GM12878 (cell line): ENCODE measurements around the gene ANKRD13B. TPM values are rescaled to one million over a fixed set of nuclear protein-coding genes. Genes with fewer than 3 reads are reported as not detected.

Experiments
- BHLHE40 ChIP-seq, 2 experiments: fragments of 450-650 bp in 1 of 2; IDR thresholded peaks; 2 replicates each; pipeline ENCODE4 v1.6.1; 2011 to 2017; ENCODE audit warnings: low read depth in 2 of 2, borderline replicate concordance in 1 of 2, improper control_type of control experiment in 1 of 2, low read length in 1 of 2, mild to moderate bottlenecking in 1 of 2
- CBX3 ChIP-seq: fragments of 200-600 bp; sonication (generic); IDR thresholded peaks from 2 replicates; pipeline ENCODE4 v1.6.1; 2016; ENCODE audit warnings: low read depth, borderline replicate concordance
- CEBPB ChIP-seq, 2 experiments: fragments of 150-350 bp in 1 of 2; IDR thresholded peaks; 2 replicates each; pipeline ENCODE4 v1.6.1; 2012 to 2014; ENCODE audit warnings: low read depth in 2 of 2, low read length in 2 of 2, borderline replicate concordance in 1 of 2, inconsistent platforms in 1 of 2
- CTCF ChIP-seq, 3 experiments: IDR thresholded peaks in 2 of 3; conservative IDR thresholded peaks in 1 of 3; 2 replicates each; pipeline ENCODE4 v1.5.1; 2011; ENCODE audit warnings: low read depth in 3 of 3, low read length in 3 of 3, mild to moderate bottlenecking in 3 of 3, control low read depth in 2 of 3, moderate library complexity in 2 of 3, inconsistent platforms in 1 of 3, mixed read lengths in 1 of 3; ENCODE audit not compliant: control insufficient read depth in 2 of 3, insufficient read depth in 1 of 3; ENCODE audit errors: extremely low read depth in 1 of 3
- EGR1 ChIP-seq, 2 experiments: IDR thresholded peaks; 1 replicate in 1 of 2; 2 replicates in 1 of 2; pipeline ENCODE4 v1.6.1; 2011 to 2012; ENCODE audit warnings: low read depth in 2 of 2, low read length in 2 of 2, borderline replicate concordance in 1 of 2, mild to moderate bottlenecking in 1 of 2, moderate library complexity in 1 of 2
- FOS ChIP-seq: IDR thresholded peaks from 3 replicates; pipeline ENCODE4 v1.6.1; 2011; ENCODE audit warnings: borderline replicate concordance; ENCODE audit not compliant: insufficient read length; ENCODE audit errors: extremely low read depth
- FOXM1 ChIP-seq: IDR thresholded peaks from 2 replicates; pipeline ENCODE4 v1.6.1; 2012; ENCODE audit warnings: low read depth, mild to moderate bottlenecking, inconsistent platforms, low read length, moderate library complexity
- GABPA ChIP-seq: IDR thresholded peaks from 2 replicates; pipeline ENCODE4 v1.6.1; 2014; ENCODE audit warnings: antibody characterized with exemption, low read depth, mild to moderate bottlenecking, inconsistent platforms
- HDGF ChIP-seq: fragments of 450-650 bp; IDR thresholded peaks from 2 replicates; pipeline ENCODE4 v1.6.1; 2016; ENCODE audit warnings: antibody characterized with exemption
- IKZF1 ChIP-seq: fragments of 450-650 bp; conservative IDR thresholded peaks from 2 replicates; pipeline ENCODE4 v1.6.1; 2017; ENCODE audit warnings: antibody characterized with exemption, mild to moderate bottlenecking
- MTA2 ChIP-seq: fragments of 450-650 bp; IDR thresholded peaks from 2 replicates; pipeline ENCODE4 v1.6.1; 2016; ENCODE audit warnings: low read depth, mild to moderate bottlenecking, moderate library complexity
- NR2C1 ChIP-seq: fragments of 450-650 bp; IDR thresholded peaks from 2 replicates; pipeline ENCODE4 v1.6.1; 2017; ENCODE audit warnings: antibody characterized with exemption, mild to moderate bottlenecking, moderate library complexity
- PAX5 ChIP-seq: IDR thresholded peaks from 2 replicates; pipeline ENCODE4 v1.6.1; 2011; ENCODE audit warnings: low read depth, low read length, borderline replicate concordance
- SREBF1 ChIP-seq: IDR thresholded peaks from 2 replicates; pipeline ENCODE4 v1.6.1; 2012; ENCODE audit warnings: mild to moderate bottlenecking, low read length
- TCF7 ChIP-seq: IDR thresholded peaks from 2 replicates; pipeline ENCODE4 v1.6.1; 2014; ENCODE audit warnings: antibody characterized with exemption, borderline replicate concordance
- ZNF592 ChIP-seq: fragments of 450-650 bp; IDR thresholded peaks from 2 replicates; pipeline ENCODE4 v1.6.1; 2017; ENCODE audit warnings: mild to moderate bottlenecking, moderate library complexity
- ZZZ3 ChIP-seq: IDR thresholded peaks from 2 replicates; pipeline ENCODE4 v1.6.1; 2011; ENCODE audit warnings: low read depth; ENCODE audit not compliant: control insufficient read depth, insufficient read length
- polyA plus RNA-seq, 11 experiments: library from polyadenylated mRNA; depleted of rRNA in 4 of 11; unstranded in 6 of 11; stranded (reverse) in 5 of 11; fragments of >200 nt; fragmentation: Nextera tagmentation in 4 of 11; fragmentation: Illumina TruSeq in 1 of 11; extraction: Ambion mirVana in 4 of 11; extraction: Trizol in 1 of 11; gene quantifications; 1 replicate in 1 of 11; 2 replicates in 10 of 11; pipeline versions ENCODE4 v1.2.1 to v1.2.3, GENCODE V29; 2011 to 2016; ENCODE audit warnings: inconsistent platforms in 2 of 11, missing spikeins in 2 of 11, low read depth in 1 of 11
- total RNA-seq, 4 experiments: library from RNA; depleted of rRNA in 3 of 4; stranded (reverse); fragments of >200 nt in 3 of 4; fragmentation: Illumina TruSeq in 1 of 4; extraction: Trizol in 1 of 4; gene quantifications; 2 replicates each; pipeline versions ENCODE4 v1.2.1 to v1.2.3, GENCODE V29; 2013 to 2021
- TF ChIP-seq, protein P1 (sequence below): IDR thresholded peaks from 2 replicates; pipeline ENCODE4 v1.6.1; 2012; ENCODE audit warnings: low read depth, low read length, improper control_type of control experiment
- TF ChIP-seq, protein P2 (sequence below): fragments of 450-650 bp; IDR thresholded peaks from 2 replicates; pipeline ENCODE4 v1.6.1; 2016; ENCODE audit warnings: mild to moderate bottlenecking

The ANKRD13B gene
- total and polyA plus RNA-seq, 10 of the 15 experiments (the other 5 are each of a cell fraction or from before 2014, with no cell fraction given): 0.18 to 15.0 (median 2.8) TPM

DNA sequence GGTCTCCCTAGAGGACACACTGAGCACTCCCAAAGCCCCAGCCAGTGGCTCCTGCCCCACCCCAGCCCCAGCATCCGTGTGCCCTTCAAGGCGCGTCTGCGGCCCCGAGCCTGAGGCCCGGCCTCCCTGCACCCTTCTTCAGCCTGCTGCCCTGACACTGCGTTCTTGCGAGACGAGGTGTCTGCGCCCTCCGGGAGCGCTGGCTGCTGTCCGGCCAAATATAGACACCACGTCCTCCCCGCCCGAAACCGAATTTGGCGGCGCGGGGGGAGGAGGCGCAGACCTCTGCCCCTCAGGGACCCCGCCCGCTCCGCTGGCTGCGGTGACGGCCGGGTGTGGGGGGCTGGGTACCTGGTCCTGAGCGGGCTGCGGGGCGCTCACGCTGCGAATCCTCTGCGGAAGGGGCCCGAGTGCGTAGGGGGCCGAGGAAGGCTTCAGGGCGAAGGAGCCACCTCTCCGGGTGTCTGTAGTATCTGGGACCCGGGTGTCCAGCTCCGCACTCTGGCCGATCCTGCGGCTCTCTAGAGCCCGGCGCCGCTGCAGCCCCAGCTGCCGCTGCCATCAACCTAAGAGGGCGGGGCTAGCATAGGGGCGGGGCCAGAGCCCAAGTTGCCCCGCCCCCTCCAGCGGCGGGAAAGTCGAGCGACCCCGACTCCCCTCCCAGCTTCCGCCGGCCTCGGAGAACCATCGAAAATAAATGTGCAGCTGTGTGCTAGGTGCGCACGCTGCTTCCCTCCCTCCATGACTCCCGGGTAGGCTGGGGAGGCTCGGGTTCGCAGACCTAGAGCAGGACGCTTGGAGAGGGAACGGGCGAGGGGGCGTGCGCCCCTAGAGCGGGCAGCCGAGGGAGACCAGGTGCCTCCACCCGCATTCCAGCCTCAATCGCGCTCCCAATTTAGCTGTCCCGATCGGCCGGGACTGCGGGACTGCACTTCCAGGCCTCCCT, 29.7 kb downstream of the ANKRD13B start, which contains the start of gene CORO6 (continued):
- TF ChIP-seq NR2C1 (no peak), HDGF (no peak), SREBF1 (no peak), ZZZ3 (no peak), ZNF592 (no peak), EGR1 (IDR thresholded peaks at IDR 0.05; ENCODE audit: borderline replicate concordance in 1 of 2, low read depth in 2 of 2, low read length in 2 of 2) (no peak), CBX3 (no peak), IKZF1 (0 out of 2 replicates have a peak, but pooled peaks have one; percentile 30), PAX5 (no peak), TCF7 (no peak), CTCF (IDR thresholded peaks at IDR 0.05 in 2 of 3, conservative IDR thresholded peaks at IDR 0.05 in 1 of 3; ENCODE audit: control insufficient read depth in 2 of 3, extremely low read depth in 1 of 3, insufficient read depth in 1 of 3, low read depth in 3 of 3, low read length in 3 of 3) (no peak), BHLHE40 (IDR thresholded peaks at IDR 0.05; ENCODE audit: borderline replicate concordance in 1 of 2, low read depth in 2 of 2, low read length in 1 of 2) (0 out of 4 replicates have a peak, but pooled peaks of 1 of the 2 experiments have one; percentile 2), MTA2 (no peak), GABPA (no peak), CEBPB (IDR thresholded peaks at IDR 0.05; ENCODE audit: borderline replicate concordance in 1 of 2, low read depth in 2 of 2, low read length in 2 of 2) (no peak), FOXM1 (no peak), FOS (no peak)
- TF ChIP-seq, protein P1, sequence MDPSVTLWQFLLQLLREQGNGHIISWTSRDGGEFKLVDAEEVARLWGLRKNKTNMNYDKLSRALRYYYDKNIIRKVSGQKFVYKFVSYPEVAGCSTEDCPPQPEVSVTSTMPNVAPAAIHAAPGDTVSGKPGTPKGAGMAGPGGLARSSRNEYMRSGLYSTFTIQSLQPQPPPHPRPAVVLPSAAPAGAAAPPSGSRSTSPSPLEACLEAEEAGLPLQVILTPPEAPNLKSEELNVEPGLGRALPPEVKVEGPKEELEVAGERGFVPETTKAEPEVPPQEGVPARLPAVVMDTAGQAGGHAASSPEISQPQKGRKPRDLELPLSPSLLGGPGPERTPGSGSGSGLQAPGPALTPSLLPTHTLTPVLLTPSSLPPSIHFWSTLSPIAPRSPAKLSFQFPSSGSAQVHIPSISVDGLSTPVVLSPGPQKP: no peak
- TF ChIP-seq, protein P2, sequence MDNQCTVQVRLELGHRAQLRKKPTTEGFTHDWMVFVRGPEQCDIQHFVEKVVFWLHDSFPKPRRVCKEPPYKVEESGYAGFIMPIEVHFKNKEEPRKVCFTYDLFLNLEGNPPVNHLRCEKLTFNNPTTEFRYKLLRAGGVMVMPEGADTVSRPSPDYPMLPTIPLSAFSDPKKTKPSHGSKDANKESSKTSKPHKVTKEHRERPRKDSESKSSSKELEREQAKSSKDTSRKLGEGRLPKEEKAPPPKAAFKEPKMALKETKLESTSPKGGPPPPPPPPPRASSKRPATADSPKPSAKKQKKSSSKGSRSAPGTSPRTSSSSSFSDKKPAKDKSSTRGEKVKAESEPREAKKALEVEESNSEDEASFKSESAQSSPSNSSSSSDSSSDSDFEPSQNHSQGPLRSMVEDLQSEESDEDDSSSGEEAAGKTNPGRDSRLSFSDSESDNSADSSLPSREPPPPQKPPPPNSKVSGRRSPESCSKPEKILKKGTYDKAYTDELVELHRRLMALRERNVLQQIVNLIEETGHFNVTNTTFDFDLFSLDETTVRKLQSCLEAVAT: no peak
